HCT116 (cell line): ENCODE data around the gene RAET1E. TPM values are rescaled to one million over a fixed set of nuclear protein-coding genes. Genes with fewer than 3 reads are reported as not detected.

Experiments
- ATAC-seq: fragments of 200-7000 bp; cut with Tn5 transposase; 2 replicates; pipeline ENCODE4 v1.9.1; 2020; ENCODE audit warnings: mild to moderate bottlenecking, moderate library complexity
- BruUV-seq: library from RNA; stranded (reverse); fragments of 400-500 nt; replicated peaks from 2 replicates; lab custom pipeline; 2021; lab: Mats Ljungman, UMichigan
- CTCF ChIA-PET: fragments of 300-600 bp; sonication (Branson Sonifier 250); formaldehyde crosslinking; loops from one replicate; lab custom pipeline; 2021; ENCODE audit warnings: antibody characterized with exemption; lab: Charles Lee
- POLR2A ChIA-PET: fragments of 300-600, 350-600 bp; sonication (Branson Sonifier 250); formaldehyde crosslinking; loops from one replicate; lab custom pipeline; 2021; ENCODE audit warnings: antibody characterized with exemption; lab: Charles Lee
- RAD21 ChIA-PET, 2 experiments: fragments of 300-600 bp; sonication (Branson Sonifier 250); formaldehyde crosslinking; loops; one replicate each; lab custom pipeline; 2023; ENCODE audit warnings: low total read pairs in 2 of 2; ENCODE audit not compliant: uncharacterized antibody in 2 of 2, unreplicated experiment in 2 of 2, low non-redundant PET in 1 of 2; lab: Charles Lee
- DNase-seq: peaks from one replicate; pipeline ENCODE4 v3.0.0-alpha.2; 2010; ENCODE audit warnings: low read depth, low spot score
- H2AFZ ChIP-seq: fragments of 200-600 bp; shearing (Covaris generic), sonication (generic); 2 replicates; pipeline ENCODE4 v1.6.1; 2017; ENCODE audit warnings: low read depth, mixed run types, mixed read lengths, antibody characterized with exemption, low read length; ENCODE audit not compliant: poor library complexity, severe bottlenecking
- H3K27ac ChIP-seq: 2 replicates; pipeline ENCODE4 v1.5.1; 2012; ENCODE audit warnings: low read depth, low read length
- H3K27me3 ChIP-seq: fragments of 200-600 bp; sonication (generic); 2 replicates; pipeline ENCODE4 v1.6.1; 2016; ENCODE audit warnings: mixed run types, low read length, mixed read lengths; ENCODE audit not compliant: insufficient read depth
- H3K36me3 ChIP-seq, 2 experiments: fragments of 200-500 bp in 1 of 2; fragments of 200-600 bp in 1 of 2; sonication (Bioruptor generic) in 1 of 2; sonication (generic) in 1 of 2; 2 replicates each; pipeline versions ENCODE4 v1.5.1 to v1.6.1; 2014 to 2016; ENCODE audit warnings: low read length in 2 of 2, inconsistent platforms in 1 of 2, mixed read lengths in 1 of 2, mixed run types in 1 of 2; ENCODE audit not compliant: insufficient read depth in 2 of 2, control insufficient read depth in 1 of 2
- H3K4me1 ChIP-seq, 2 experiments: fragments of 200-600 bp in 1 of 2; sonication (generic) in 1 of 2; 2 replicates each; pipeline versions ENCODE4 v1.5.1 to v1.6.1; 2012 to 2017; ENCODE audit warnings: low read length in 2 of 2, inconsistent platforms in 1 of 2, mild to moderate bottlenecking in 1 of 2, mixed read lengths in 1 of 2, mixed run types in 1 of 2, moderate library complexity in 1 of 2; ENCODE audit not compliant: insufficient read depth in 2 of 2, control insufficient read depth in 1 of 2
- H3K4me2 ChIP-seq: fragments of 200-600 bp; sonication (generic); 2 replicates; pipeline ENCODE4 v1.6.1; 2017; ENCODE audit warnings: mixed run types, low read length, mixed read lengths
- H3K4me3 ChIP-seq, 2 experiments: fragments of 200-600 bp in 1 of 2; sonication (generic) in 1 of 2; replicated peaks in 1 of 2; 2 replicates each; pipeline ENCODE4 v1.5.1; 2011 to 2016; ENCODE audit warnings: low read length in 2 of 2, control low read depth in 1 of 2, low read depth in 1 of 2, mild to moderate bottlenecking in 1 of 2, mixed read lengths in 1 of 2, mixed run types in 1 of 2
- H3K79me2 ChIP-seq: fragments of 200-600 bp; sonication (generic); 2 replicates; pipeline ENCODE4 v1.6.1; 2017; ENCODE audit warnings: mild to moderate bottlenecking, mixed run types, low read length, moderate library complexity, mixed read lengths; ENCODE audit not compliant: insufficient read depth
- H3K9ac ChIP-seq: fragments of 200-600 bp; sonication (generic); 2 replicates; pipeline ENCODE4 v1.6.1; 2016; ENCODE audit warnings: low read length, mixed read lengths
- H3K9me2 ChIP-seq: fragments of 200-600 bp; sonication (generic), shearing (Covaris generic); 2 replicates; pipeline ENCODE4 v1.6.1; 2017; ENCODE audit warnings: mixed run types, mild to moderate bottlenecking, moderate library complexity; ENCODE audit not compliant: insufficient read depth
- H3K9me3 ChIP-seq, 2 experiments: fragments of 200-500 bp in 1 of 2; fragments of 200-600 bp in 1 of 2; sonication (Bioruptor generic) in 1 of 2; sonication (generic) in 1 of 2; 2 replicates each; pipeline ENCODE4 v1.6.1; 2014 to 2017; ENCODE audit warnings: low read length in 2 of 2, mixed read lengths in 2 of 2, inconsistent platforms in 1 of 2, low read depth in 1 of 2, mild to moderate bottlenecking in 1 of 2, mixed run types in 1 of 2, moderate library complexity in 1 of 2; ENCODE audit not compliant: control insufficient read depth in 1 of 2, insufficient read depth in 1 of 2
- H4K20me1 ChIP-seq: fragments of 200-600 bp; sonication (generic), shearing (Covaris generic); 2 replicates; pipeline ENCODE4 v1.6.1; 2017; ENCODE audit warnings: mixed run types, mild to moderate bottlenecking, moderate library complexity; ENCODE audit not compliant: insufficient read depth
- CEBPB ChIP-seq: IDR thresholded peaks from 2 replicates; pipeline ENCODE4 v1.6.1; 2012; ENCODE audit warnings: low read depth
- EGR1 ChIP-seq: IDR thresholded peaks from 2 replicates; pipeline ENCODE4 v1.6.1; 2012; ENCODE audit warnings: low read depth
- EZH2 ChIP-seq: fragments of 200-600 bp; sonication (generic); IDR thresholded peaks from 2 replicates; pipeline ENCODE4 v1.6.1; 2017; ENCODE audit warnings: antibody characterized with exemption, mixed run types
- POLR2A ChIP-seq: IDR thresholded peaks from 2 replicates; pipeline ENCODE4 v1.7.0; 2011; ENCODE audit warnings: borderline replicate concordance; ENCODE audit not compliant: insufficient read depth, insufficient read length; ENCODE audit errors: extremely low read depth
- SIN3A ChIP-seq: IDR thresholded peaks from 2 replicates; pipeline ENCODE4 v1.6.1; 2012; ENCODE audit warnings: low read depth
- SP1 ChIP-seq: IDR thresholded peaks from 2 replicates; pipeline ENCODE4 v1.6.1; 2012; ENCODE audit warnings: low read depth
- TCF7L2 ChIP-seq: IDR thresholded peaks from 2 replicates; pipeline ENCODE4 v1.7.0; 2011; ENCODE audit warnings: borderline replicate concordance, inconsistent platforms; ENCODE audit not compliant: insufficient read depth, insufficient read length; ENCODE audit errors: extremely low read depth
- YY1 ChIP-seq: IDR thresholded peaks from 2 replicates; pipeline ENCODE4 v1.6.1; 2011; ENCODE audit warnings: low read length, low read depth, moderate library complexity, mild to moderate bottlenecking; ENCODE audit not compliant: insufficient replicate concordance; ENCODE audit errors: extremely low read depth
- intact Hi-C: fragments of 100-400 bp; cut with micrococcal nuclease; formaldehyde crosslinking; loops from 2 replicates; pipeline ENCODE4 v1.10.0; 2022
- total RNA-seq: library from RNA; stranded (reverse); gene quantifications from one replicate; pipeline ENCODE4 v1.2.1, GENCODE V29; 2021; ENCODE audit not compliant: unreplicated experiment
- TF ChIP-seq, protein P1 (sequence below), 3 experiments: fragments of 200-600 bp in 1 of 3; sonication (generic) in 1 of 3; IDR thresholded peaks in 2 of 3; conservative IDR thresholded peaks in 1 of 3; 2 replicates each; pipeline ENCODE4 v1.5.1; 2012 to 2017; ENCODE audit warnings: low read depth in 2 of 3, low read length in 2 of 3, antibody characterized with exemption in 1 of 3, borderline replicate concordance in 1 of 3, control low read depth in 1 of 3, mild to moderate bottlenecking in 1 of 3, mixed read lengths in 1 of 3, mixed run types in 1 of 3, moderate library complexity in 1 of 3; ENCODE audit not compliant: insufficient read depth in 1 of 3
- TF ChIP-seq, protein P2 (sequence below): IDR thresholded peaks from 2 replicates; pipeline ENCODE4 v1.6.1; 2012; ENCODE audit warnings: low read depth
- TF ChIP-seq, protein P3 (sequence below): IDR thresholded peaks from 2 replicates; pipeline ENCODE4 v1.6.1; 2012
- TF ChIP-seq, protein P4 (sequence below): IDR thresholded peaks from 2 replicates; pipeline ENCODE4 v1.6.1; 2011; ENCODE audit warnings: mild to moderate bottlenecking, low read length, moderate library complexity; ENCODE audit not compliant: insufficient replicate concordance; ENCODE audit errors: extremely low read depth

Gene RAET1E
- total RNA-seq, 1 experiment from 2014 or later: 3.9 TPM

DNA sequence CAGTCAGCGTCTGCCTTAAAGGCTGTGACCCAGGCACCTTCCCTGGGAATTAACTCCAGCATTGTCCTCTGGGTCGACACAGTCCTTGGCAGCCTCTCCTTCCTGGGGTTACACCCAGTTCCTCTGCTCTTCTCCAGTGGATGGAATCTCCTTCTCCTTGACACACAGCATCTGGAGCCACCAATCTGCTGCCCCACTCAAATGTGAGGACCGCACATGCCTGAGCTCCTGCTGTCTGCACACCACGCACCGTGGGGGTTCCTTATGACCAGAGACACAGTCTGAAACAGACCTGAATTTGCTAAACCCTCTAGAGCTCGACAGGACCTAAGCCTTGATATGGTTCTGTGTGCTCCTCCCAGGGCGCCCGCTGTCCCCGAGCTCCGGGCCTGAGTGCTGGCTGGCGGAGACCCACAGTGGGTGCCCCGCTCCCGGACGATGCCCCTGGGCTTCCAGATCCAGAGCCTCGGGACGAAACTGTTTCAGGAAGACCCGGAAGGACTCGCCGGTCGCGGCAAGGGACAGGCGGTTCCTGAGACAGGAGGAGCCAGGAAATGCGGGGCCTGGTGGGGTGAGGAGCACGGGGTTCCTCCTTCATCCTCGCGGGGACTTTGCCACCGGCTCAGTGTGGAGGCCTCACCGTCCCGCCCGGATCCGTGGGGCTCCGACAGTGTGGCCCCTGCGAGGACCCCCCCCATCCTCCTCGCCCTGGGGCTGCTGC lies 27.5 kb upstream of the RAET1E start:
- ATAC-seq: no peak
- RAD21 ChIA-PET: no interaction called here
- H3K27ac ChIP-seq: no peak overlapping the region; the same call in 1 of the 2 replicates

More for the DNA sequence above, 27.5 kb upstream of the RAET1E start:
- Histone ChIP-seq H3K79me2 (no peaks in the 10 kb centered on the region), H3K4me3 (no peak overlapping the region), H3K9me2 (no peaks in the 10 kb centered on the region), H3K9ac (no peak overlapping the region), H3K9me3 (no peaks in the 10 kb centered on the region), H3K4me1 (peaks cover 3 to 22% of the 10 kb centered on the region in 2 experiments; a peak in 3 of 4 replicates), H2AFZ (no peak overlapping the region), H3K27me3 (0 out of 2 replicates have a peak, but pooled peaks cover 4% of the 10 kb centered on the region), H3K4me2 (peak overlapping the region; percentile 74), H3K36me3 (no peaks in the 10 kb centered on the region), H4K20me1 (no peaks in the 10 kb centered on the region)
- intact Hi-C loops: loop anchor here (5.0 kb wide), 1 partner anchor 898 kb away; no protein-coding TSS in a partner anchor
- TF ChIP-seq EGR1 (no peak), POLR2A (no peak), SP1 (no peak), CEBPB (no peak), EZH2 (no peak), YY1 (no peak), SIN3A (no peak), TCF7L2 (no peak)
- TF ChIP-seq, protein P1, sequence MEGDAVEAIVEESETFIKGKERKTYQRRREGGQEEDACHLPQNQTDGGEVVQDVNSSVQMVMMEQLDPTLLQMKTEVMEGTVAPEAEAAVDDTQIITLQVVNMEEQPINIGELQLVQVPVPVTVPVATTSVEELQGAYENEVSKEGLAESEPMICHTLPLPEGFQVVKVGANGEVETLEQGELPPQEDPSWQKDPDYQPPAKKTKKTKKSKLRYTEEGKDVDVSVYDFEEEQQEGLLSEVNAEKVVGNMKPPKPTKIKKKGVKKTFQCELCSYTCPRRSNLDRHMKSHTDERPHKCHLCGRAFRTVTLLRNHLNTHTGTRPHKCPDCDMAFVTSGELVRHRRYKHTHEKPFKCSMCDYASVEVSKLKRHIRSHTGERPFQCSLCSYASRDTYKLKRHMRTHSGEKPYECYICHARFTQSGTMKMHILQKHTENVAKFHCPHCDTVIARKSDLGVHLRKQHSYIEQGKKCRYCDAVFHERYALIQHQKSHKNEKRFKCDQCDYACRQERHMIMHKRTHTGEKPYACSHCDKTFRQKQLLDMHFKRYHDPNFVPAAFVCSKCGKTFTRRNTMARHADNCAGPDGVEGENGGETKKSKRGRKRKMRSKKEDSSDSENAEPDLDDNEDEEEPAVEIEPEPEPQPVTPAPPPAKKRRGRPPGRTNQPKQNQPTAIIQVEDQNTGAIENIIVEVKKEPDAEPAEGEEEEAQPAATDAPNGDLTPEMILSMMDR (IDR thresholded peaks at IDR 0.05 in 2 of 3, conservative IDR thresholded peaks at IDR 0.05 in 1 of 3; ENCODE audit: borderline replicate concordance in 1 of 3, insufficient read depth in 1 of 3, low read depth in 2 of 3, low read length in 2 of 3): no peak
- TF ChIP-seq, protein P2, sequence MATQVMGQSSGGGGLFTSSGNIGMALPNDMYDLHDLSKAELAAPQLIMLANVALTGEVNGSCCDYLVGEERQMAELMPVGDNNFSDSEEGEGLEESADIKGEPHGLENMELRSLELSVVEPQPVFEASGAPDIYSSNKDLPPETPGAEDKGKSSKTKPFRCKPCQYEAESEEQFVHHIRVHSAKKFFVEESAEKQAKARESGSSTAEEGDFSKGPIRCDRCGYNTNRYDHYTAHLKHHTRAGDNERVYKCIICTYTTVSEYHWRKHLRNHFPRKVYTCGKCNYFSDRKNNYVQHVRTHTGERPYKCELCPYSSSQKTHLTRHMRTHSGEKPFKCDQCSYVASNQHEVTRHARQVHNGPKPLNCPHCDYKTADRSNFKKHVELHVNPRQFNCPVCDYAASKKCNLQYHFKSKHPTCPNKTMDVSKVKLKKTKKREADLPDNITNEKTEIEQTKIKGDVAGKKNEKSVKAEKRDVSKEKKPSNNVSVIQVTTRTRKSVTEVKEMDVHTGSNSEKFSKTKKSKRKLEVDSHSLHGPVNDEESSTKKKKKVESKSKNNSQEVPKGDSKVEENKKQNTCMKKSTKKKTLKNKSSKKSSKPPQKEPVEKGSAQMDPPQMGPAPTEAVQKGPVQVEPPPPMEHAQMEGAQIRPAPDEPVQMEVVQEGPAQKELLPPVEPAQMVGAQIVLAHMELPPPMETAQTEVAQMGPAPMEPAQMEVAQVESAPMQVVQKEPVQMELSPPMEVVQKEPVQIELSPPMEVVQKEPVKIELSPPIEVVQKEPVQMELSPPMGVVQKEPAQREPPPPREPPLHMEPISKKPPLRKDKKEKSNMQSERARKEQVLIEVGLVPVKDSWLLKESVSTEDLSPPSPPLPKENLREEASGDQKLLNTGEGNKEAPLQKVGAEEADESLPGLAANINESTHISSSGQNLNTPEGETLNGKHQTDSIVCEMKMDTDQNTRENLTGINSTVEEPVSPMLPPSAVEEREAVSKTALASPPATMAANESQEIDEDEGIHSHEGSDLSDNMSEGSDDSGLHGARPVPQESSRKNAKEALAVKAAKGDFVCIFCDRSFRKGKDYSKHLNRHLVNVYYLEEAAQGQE: no peak
- TF ChIP-seq, protein P3, sequence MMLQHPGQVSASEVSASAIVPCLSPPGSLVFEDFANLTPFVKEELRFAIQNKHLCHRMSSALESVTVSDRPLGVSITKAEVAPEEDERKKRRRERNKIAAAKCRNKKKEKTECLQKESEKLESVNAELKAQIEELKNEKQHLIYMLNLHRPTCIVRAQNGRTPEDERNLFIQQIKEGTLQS: no peak
- TF ChIP-seq, protein P4, sequence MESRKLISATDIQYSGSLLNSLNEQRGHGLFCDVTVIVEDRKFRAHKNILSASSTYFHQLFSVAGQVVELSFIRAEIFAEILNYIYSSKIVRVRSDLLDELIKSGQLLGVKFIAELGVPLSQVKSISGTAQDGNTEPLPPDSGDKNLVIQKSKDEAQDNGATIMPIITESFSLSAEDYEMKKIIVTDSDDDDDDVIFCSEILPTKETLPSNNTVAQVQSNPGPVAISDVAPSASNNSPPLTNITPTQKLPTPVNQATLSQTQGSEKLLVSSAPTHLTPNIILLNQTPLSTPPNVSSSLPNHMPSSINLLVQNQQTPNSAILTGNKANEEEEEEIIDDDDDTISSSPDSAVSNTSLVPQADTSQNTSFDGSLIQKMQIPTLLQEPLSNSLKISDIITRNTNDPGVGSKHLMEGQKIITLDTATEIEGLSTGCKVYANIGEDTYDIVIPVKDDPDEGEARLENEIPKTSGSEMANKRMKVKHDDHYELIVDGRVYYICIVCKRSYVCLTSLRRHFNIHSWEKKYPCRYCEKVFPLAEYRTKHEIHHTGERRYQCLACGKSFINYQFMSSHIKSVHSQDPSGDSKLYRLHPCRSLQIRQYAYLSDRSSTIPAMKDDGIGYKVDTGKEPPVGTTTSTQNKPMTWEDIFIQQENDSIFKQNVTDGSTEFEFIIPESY: no peak
- ChIA-PET CTCF (no interaction called here), POLR2A (no interaction called here)
- DNase-seq: no peak
- BruUV-seq: no TSS peak
